Measurements from ENCODE around the gene FGD5.

Gene FGD5

DNA sequence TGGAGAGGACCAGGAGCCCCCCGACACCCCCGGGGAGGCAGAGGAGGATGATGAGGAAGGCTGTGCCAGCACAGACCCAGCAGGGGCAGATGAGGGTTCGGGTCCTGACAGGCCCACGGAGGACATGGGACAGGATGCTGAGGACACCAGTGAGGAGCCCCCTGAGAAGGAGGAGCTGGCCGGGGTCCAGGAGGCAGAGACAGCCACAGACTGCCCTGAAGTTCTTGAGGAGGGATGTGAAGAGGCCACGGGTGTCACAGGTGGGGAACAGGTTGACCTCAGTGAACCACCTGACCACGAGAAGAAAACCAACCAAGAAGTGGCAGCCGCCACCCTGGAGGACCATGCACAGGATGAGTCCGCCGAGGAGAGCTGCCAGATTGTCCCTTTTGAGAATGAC is 909 bp downstream of the FGD5 start:
- no peak overlapping the region for H3K4me3 ChIP-seq (ENCODE audit: low read depth, low read length)
- TF ChIP-seq POLR2A (IDR thresholded peaks at IDR 0.05; ENCODE audit: extremely low read depth, insufficient read length) (no peak), MYC (IDR thresholded peaks at IDR 0.05; ENCODE audit: low read depth, low read length) (no peak)
- TF ChIP-seq, protein P1, sequence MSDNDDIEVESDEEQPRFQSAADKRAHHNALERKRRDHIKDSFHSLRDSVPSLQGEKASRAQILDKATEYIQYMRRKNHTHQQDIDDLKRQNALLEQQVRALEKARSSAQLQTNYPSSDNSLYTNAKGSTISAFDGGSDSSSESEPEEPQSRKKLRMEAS (IDR thresholded peaks at IDR 0.05; ENCODE audit: low read depth, low read length) = no peak
- TF ChIP-seq, protein P2, sequence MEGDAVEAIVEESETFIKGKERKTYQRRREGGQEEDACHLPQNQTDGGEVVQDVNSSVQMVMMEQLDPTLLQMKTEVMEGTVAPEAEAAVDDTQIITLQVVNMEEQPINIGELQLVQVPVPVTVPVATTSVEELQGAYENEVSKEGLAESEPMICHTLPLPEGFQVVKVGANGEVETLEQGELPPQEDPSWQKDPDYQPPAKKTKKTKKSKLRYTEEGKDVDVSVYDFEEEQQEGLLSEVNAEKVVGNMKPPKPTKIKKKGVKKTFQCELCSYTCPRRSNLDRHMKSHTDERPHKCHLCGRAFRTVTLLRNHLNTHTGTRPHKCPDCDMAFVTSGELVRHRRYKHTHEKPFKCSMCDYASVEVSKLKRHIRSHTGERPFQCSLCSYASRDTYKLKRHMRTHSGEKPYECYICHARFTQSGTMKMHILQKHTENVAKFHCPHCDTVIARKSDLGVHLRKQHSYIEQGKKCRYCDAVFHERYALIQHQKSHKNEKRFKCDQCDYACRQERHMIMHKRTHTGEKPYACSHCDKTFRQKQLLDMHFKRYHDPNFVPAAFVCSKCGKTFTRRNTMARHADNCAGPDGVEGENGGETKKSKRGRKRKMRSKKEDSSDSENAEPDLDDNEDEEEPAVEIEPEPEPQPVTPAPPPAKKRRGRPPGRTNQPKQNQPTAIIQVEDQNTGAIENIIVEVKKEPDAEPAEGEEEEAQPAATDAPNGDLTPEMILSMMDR (IDR thresholded peaks at IDR 0.05; ENCODE audit: low read depth, low read length) = no peak
- no peak for DNase-seq (ENCODE audit: low read depth)

DNA sequence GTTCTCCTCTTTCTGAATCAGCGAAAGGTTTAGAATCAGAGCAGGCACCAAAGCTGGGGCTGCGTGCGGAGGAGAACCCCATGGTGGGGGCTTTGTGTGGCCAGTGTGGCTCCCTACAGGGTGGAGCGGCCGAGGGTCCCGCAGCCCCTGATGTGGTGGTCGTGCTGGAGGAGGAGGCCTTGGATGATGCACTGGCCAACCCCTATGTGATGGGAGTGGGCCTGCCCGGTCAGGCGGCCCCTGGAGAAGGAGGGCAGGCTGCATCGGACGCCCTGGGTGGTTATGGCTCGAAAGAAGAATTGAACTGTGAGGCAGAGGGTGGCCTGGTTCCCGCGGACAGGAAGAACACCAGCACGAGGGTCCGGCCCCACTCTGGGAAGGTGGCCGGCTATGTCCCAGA is 1.4 kb downstream of the FGD5 start:
- DNase-seq (ENCODE audit: low read depth) = no peak

DNA sequence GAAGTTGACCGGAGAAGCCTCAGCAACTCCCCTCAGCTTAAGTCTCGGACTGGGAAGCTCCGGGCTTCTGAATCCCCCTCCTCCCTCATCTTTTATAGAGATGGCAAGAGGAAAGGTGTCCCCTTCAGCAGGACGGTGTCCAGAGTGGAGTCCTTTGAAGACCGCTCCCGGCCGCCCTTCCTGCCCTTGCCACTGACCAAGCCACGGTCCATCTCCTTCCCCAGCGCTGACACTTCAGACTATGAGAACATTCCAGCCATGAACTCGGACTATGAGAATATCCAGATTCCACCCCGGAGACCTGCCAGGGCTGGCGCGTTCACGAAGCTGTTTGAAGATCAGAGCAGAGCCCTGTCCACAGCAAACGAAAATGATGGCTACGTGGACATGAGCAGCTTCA is 2.4 kb downstream of the FGD5 start:
- DNase-seq (ENCODE audit: low read depth) = no peak
- no peak for TF ChIP-seq POLR2A (IDR thresholded peaks at IDR 0.05; ENCODE audit: extremely low read depth, insufficient read length)
- TF ChIP-seq, protein P1 (IDR thresholded peaks at IDR 0.05; ENCODE audit: low read depth, low read length) = no peak
- TF ChIP-seq MYC (IDR thresholded peaks at IDR 0.05; ENCODE audit: low read depth, low read length) = no peak
- TF ChIP-seq, protein P2 (IDR thresholded peaks at IDR 0.05; ENCODE audit: low read depth, low read length) = no peak
- H3K4me3 ChIP-seq (ENCODE audit: low read depth, low read length) = no peak overlapping the region

More for the DNA sequence above, 1.4 kb downstream of the FGD5 start:
- no peak for TF ChIP-seq POLR2A (IDR thresholded peaks at IDR 0.05; ENCODE audit: extremely low read depth, insufficient read length)
- no peak overlapping the region for H3K4me3 ChIP-seq (ENCODE audit: low read depth, low read length)

DNA sequence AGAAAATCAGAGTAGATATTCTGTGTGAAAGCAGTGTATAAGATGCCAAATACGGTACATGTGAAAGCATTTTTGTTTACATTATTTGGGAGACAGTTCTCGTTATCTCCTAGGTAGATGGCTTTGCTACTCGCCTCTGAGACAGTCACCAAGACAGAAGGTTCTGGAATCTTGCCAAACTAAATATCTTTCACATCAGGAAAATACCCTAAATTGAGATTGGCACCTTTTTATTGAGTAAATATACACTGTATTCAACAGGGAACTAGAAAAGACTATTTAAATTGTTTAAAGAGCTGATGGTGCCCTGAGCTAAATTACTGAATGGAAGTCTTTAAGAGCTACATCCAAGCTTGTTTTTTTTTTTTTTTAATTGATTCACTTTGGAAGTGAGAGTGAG is 3.4 kb downstream of the FGD5 start:
- TF ChIP-seq, protein P1 (IDR thresholded peaks at IDR 0.05; ENCODE audit: low read depth, low read length) = no peak
- TF ChIP-seq MYC (IDR thresholded peaks at IDR 0.05; ENCODE audit: low read depth, low read length) = no peak
- TF ChIP-seq, protein P2 (IDR thresholded peaks at IDR 0.05; ENCODE audit: low read depth, low read length) = no peak
- no peak for TF ChIP-seq POLR2A (IDR thresholded peaks at IDR 0.05; ENCODE audit: extremely low read depth, insufficient read length)
- H3K4me3 ChIP-seq (ENCODE audit: low read depth, low read length) = no peak overlapping the region
- DNase-seq (ENCODE audit: low read depth) = no peak

DNA sequence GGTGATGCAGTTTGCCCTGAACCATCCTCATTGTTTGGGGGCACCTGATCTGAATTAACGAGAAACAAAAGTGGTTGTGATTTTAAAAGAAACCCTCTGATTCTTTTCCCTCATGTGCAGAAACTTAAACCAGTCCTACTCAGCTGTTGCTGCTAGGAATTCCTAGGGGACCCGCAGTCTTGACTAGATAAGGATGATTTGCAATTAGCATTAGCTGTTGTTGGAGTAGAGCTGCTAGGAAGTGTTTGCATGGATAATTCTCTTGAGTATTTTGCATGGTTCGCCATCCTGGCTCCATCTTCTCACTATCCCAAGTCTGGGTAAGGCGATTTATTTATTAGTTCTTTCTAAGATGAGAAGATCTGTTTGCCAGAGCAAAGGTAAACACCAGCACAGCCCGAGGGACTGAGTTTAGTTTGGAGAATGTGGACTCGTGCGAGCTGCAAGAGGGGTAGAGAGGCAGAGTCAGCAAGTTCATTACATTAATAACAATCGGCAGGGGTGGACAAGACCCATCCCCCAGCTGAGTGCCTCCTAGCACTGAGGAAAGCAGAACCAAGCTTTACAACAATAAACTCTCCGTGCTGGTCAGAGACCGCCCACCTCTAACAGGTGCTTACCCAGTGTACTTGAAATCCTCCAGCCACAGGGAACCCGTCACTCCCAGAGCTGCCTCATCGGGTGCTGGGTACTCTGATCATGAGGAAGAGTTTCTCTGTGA is 4.1 kb downstream of the FGD5 start:
- no peak overlapping the region for H3K4me3 ChIP-seq (ENCODE audit: low read depth, low read length)
- TF ChIP-seq MYC (IDR thresholded peaks at IDR 0.05; ENCODE audit: low read depth, low read length) (no peak), POLR2A (IDR thresholded peaks at IDR 0.05; ENCODE audit: extremely low read depth, insufficient read length) (no peak)
- TF ChIP-seq, protein P1 (IDR thresholded peaks at IDR 0.05; ENCODE audit: low read depth, low read length) = no peak
- TF ChIP-seq, protein P2 (IDR thresholded peaks at IDR 0.05; ENCODE audit: low read depth, low read length) = no peak
- DNase-seq (ENCODE audit: low read depth) = no peak

DNA sequence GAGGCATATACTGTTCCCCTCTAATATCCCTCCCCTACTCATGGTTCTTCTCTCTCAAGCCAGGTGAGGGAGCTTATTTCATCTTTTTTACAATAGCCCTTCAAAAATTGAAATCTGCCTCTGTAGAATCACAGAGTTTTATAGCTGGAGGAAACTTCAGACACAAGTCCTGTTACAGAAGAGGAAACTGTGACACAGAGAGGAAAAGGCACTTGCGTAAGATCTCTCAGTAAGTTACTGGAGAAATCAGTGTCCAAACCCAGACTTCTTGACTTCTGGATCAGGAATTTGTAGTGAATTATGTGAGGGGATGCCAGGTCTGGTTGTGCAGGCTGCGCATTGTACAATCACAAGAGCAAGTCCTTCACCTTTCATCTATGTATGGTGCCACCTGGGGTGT is 4.6 kb downstream of the FGD5 start:
- TF ChIP-seq, protein P1 (IDR thresholded peaks at IDR 0.05; ENCODE audit: low read depth, low read length) = no peak
- no peak overlapping the region for H3K4me3 ChIP-seq (ENCODE audit: low read depth, low read length)
- peak; percentile 28 for DNase-seq (ENCODE audit: low read depth)
